IMR-90 (cell line): ENCODE measurements around the gene LRRC57. TPM values are rescaled to one million over a fixed set of nuclear protein-coding genes. Genes with fewer than 3 reads are reported as not detected.

ENCODE experiments used
- ATAC-seq: fragments of 200-7000 bp; cut with Tn5 transposase; 2 replicates; pipeline ENCODE4 v1.9.1; 2020; ENCODE audit warnings: low read depth, mild to moderate bottlenecking, moderate library complexity
- BruUV-seq: library from RNA; stranded (reverse); fragments of 400-500 nt; replicated peaks from 2 replicates; lab custom pipeline; 2021; lab: Mats Ljungman, UMichigan
- CTCF ChIA-PET: fragments of 300-600 bp; formaldehyde crosslinking; extraction: SDS; loops from one replicate; lab custom pipeline; 2021; ENCODE audit warnings: antibody characterized with exemption; lab: Yijun Ruan, JAX
- POLR2A ChIA-PET: fragments of 300-600 bp; sonication (Branson Sonifier 250); formaldehyde crosslinking; loops from one replicate; lab custom pipeline; 2022; ENCODE audit warnings: antibody characterized with exemption; ENCODE audit not compliant: unreplicated experiment; lab: Charles Lee
- DNase-seq: peaks from one replicate; pipeline ENCODE4 v3.0.0; 2013
- H2AFZ ChIP-seq: replicated peaks from 2 replicates; pipeline ENCODE3; 2013; ENCODE audit warnings: low read length, mild to moderate bottlenecking; ENCODE audit not compliant: poor library complexity
- H2AK5ac ChIP-seq: 2 replicates; pipeline ENCODE4 v1.6.1; 2013; ENCODE audit warnings: low read depth, low read length, inconsistent platforms
- H2AK9ac ChIP-seq: replicated peaks from 2 replicates; pipeline ENCODE3; 2013; ENCODE audit warnings: mild to moderate bottlenecking, low read depth, low read length, moderate library complexity; ENCODE audit not compliant: poor library complexity
- H2BK120ac ChIP-seq: 2 replicates; pipeline ENCODE4 v1.6.1; 2013; ENCODE audit warnings: low read depth, low read length, inconsistent platforms
- H2BK15ac ChIP-seq: 3 replicates; pipeline ENCODE4 v1.6.1; 2013; ENCODE audit warnings: low read depth, low read length, inconsistent platforms
- H2BK20ac ChIP-seq: 2 replicates; pipeline ENCODE4 v1.6.1; 2013; ENCODE audit warnings: low read depth, mild to moderate bottlenecking, inconsistent platforms, low read length, moderate library complexity
- H2BK5ac ChIP-seq: 2 replicates; pipeline ENCODE4 v1.6.1; 2013; ENCODE audit warnings: mild to moderate bottlenecking, low read depth, low read length, inconsistent platforms; ENCODE audit not compliant: poor library complexity, severe bottlenecking
- H3K14ac ChIP-seq: replicated peaks from 2 replicates; pipeline ENCODE4 v1.6.1; 2013; ENCODE audit warnings: low read depth, low read length, inconsistent platforms
- H3K18ac ChIP-seq: 2 replicates; pipeline ENCODE4 v1.6.1; 2013; ENCODE audit warnings: low read depth, low read length, control low read depth
- H3K23ac ChIP-seq: 2 replicates; pipeline ENCODE4 v1.6.1; 2013; ENCODE audit warnings: low read depth, low read length, inconsistent platforms
- H3K27ac ChIP-seq: 2 replicates; pipeline ENCODE4 v1.5.1; 2013; ENCODE audit warnings: mild to moderate bottlenecking, control low read depth, low read length; ENCODE audit not compliant: insufficient read depth
- H3K27me3 ChIP-seq: 2 replicates; pipeline ENCODE4 v1.6.1; 2013; ENCODE audit warnings: low read length; ENCODE audit not compliant: control insufficient read depth, insufficient read depth
- H3K36me3 ChIP-seq: 2 replicates; pipeline ENCODE4 v1.6.1; 2013; ENCODE audit warnings: low read length, mixed read lengths; ENCODE audit not compliant: control insufficient read depth, insufficient read depth
- H3K4ac ChIP-seq: 2 replicates; pipeline ENCODE4 v1.6.1; 2013; ENCODE audit warnings: low read depth, low read length, inconsistent platforms
- H3K4me1 ChIP-seq: 2 replicates; pipeline ENCODE4 v1.6.1; 2013; ENCODE audit warnings: low read length, mixed read lengths; ENCODE audit not compliant: control insufficient read depth, insufficient read depth
- H3K4me2 ChIP-seq: 2 replicates; pipeline ENCODE4 v1.6.1; 2013; ENCODE audit warnings: low read depth, mild to moderate bottlenecking, control low read depth, low read length, moderate library complexity
- H3K4me3 ChIP-seq: 2 replicates; pipeline ENCODE4 v1.5.1; 2013; ENCODE audit warnings: low read depth, mild to moderate bottlenecking, control low read depth, low read length, moderate library complexity; ENCODE audit not compliant: insufficient read depth
- H3K56ac ChIP-seq: 2 replicates; pipeline ENCODE4 v1.6.1; 2013; ENCODE audit warnings: low read length, inconsistent platforms; ENCODE audit not compliant: insufficient read depth; ENCODE audit errors: extremely low read depth
- H3K79me1 ChIP-seq, 2 experiments: 2 replicates each; pipeline ENCODE4 v1.6.1; 2013; ENCODE audit warnings: low read length in 2 of 2, inconsistent platforms in 1 of 2, low read depth in 1 of 2
- H3K9ac ChIP-seq: 2 replicates; pipeline ENCODE4 v1.6.1; 2013; ENCODE audit warnings: low read depth, low read length, control low read depth
- H3K9me1 ChIP-seq: 2 replicates; pipeline ENCODE4 v1.6.1; 2013; ENCODE audit warnings: low read length, inconsistent platforms; ENCODE audit not compliant: insufficient read depth
- H3K9me3 ChIP-seq: 2 replicates; pipeline ENCODE4 v1.6.1; 2013; ENCODE audit warnings: low read length; ENCODE audit not compliant: control insufficient read depth, insufficient read depth
- H4K20me1 ChIP-seq: 2 replicates; pipeline ENCODE4 v1.6.1; 2013; ENCODE audit warnings: low read length, inconsistent platforms; ENCODE audit not compliant: insufficient read depth
- H4K5ac ChIP-seq: 2 replicates; pipeline ENCODE4 v1.6.1; 2013; ENCODE audit warnings: mild to moderate bottlenecking, low read depth, low read length, control low read depth
- H4K8ac ChIP-seq, 2 experiments: 2 replicates each; pipeline ENCODE4 v1.6.1; 2013; ENCODE audit warnings: low read depth in 2 of 2, low read length in 2 of 2, control low read depth in 1 of 2, inconsistent platforms in 1 of 2
- H4K91ac ChIP-seq: 2 replicates; pipeline ENCODE4 v1.6.1; 2013; ENCODE audit warnings: low read depth, low read length, inconsistent platforms; ENCODE audit not compliant: insufficient read depth
- CEBPB ChIP-seq: IDR thresholded peaks from 2 replicates; pipeline ENCODE4 v1.6.1; 2012; ENCODE audit warnings: low read depth, low read length, improper control_type of control experiment
- CHD1 ChIP-seq: IDR thresholded peaks from 2 replicates; pipeline ENCODE4 v1.6.1; 2012; ENCODE audit warnings: low read depth, low read length, improper control_type of control experiment
- ELK1 ChIP-seq: fragments of 150-350 bp; IDR thresholded peaks from 2 replicates; pipeline ENCODE4 v1.6.1; 2016; ENCODE audit warnings: low read depth, mild to moderate bottlenecking, low read length, moderate library complexity, borderline replicate concordance
- MAFK ChIP-seq: IDR thresholded peaks from 2 replicates; pipeline ENCODE4 v1.6.1; 2012; ENCODE audit warnings: low read depth, low read length, improper control_type of control experiment
- MAZ ChIP-seq: IDR thresholded peaks from 2 replicates; pipeline ENCODE4 v1.6.1; 2012; ENCODE audit warnings: low read depth, mild to moderate bottlenecking, low read length, improper control_type of control experiment, moderate library complexity, borderline replicate concordance
- MXI1 ChIP-seq: IDR thresholded peaks from 2 replicates; pipeline ENCODE4 v1.6.1; 2012; ENCODE audit warnings: low read depth, mild to moderate bottlenecking, low read length, moderate library complexity, borderline replicate concordance
- POLR2A ChIP-seq: IDR thresholded peaks from 2 replicates; pipeline ENCODE4 v1.6.1; 2012; ENCODE audit warnings: mild to moderate bottlenecking, low read depth, low read length
- RAD21 ChIP-seq: IDR thresholded peaks from 2 replicates; pipeline ENCODE4 v1.6.1; 2012; ENCODE audit warnings: low read length, improper control_type of control experiment
- RCOR1 ChIP-seq: IDR thresholded peaks from 2 replicates; pipeline ENCODE4 v1.6.1; 2012; ENCODE audit warnings: mild to moderate bottlenecking, low read length, improper control_type of control experiment; ENCODE audit not compliant: insufficient replicate concordance
- WGBS, 2 experiments: methylation state at CpG; one replicate each; pipeline versions ENCODE4 v1.1.5 to v1.1.7; 2013; ENCODE audit warnings: missing lambda C conversion rate in 2 of 2; ENCODE audit not compliant: insufficient read length in 1 of 2; ENCODE audit errors: extremely low coverage in 2 of 2; 5-methylcytosine and 5-hydroxymethylcytosine counted together
- dilution Hi-C: fragments of 300-500 bp; cut with HindIII; formaldehyde crosslinking; loops from one replicate; pipeline ENCODE4 v1.14.3; 2018; ENCODE audit warnings: low sequenced_read_pairs; ENCODE audit not compliant: unreplicated experiment
- in situ Hi-C: fragments of 300-500 bp; cut with MboI; formaldehyde crosslinking; loops from 3 replicates; pipeline ENCODE4 v1.14.3; 2019; ENCODE audit warnings: low sequenced_read_pairs, inconsistent platforms, mixed read lengths
- intact Hi-C: fragments of 100-400 bp; cut with micrococcal nuclease; formaldehyde crosslinking; loops from 2 replicates; pipeline ENCODE4 v1.10.0; 2022
- polyA plus RNA-seq, 3 experiments: library from polyadenylated mRNA; depleted of rRNA; stranded (reverse); fragments of >200 nt; gene quantifications; 2 replicates each; pipeline ENCODE4 v1.2.3, GENCODE V29; 2012; ENCODE audit warnings: low replicate concordance in 1 of 3
- total RNA-seq: library from RNA; depleted of rRNA; stranded (reverse); fragments of >200 nt; gene quantifications from 2 replicates; pipeline ENCODE4 v1.2.3, GENCODE V29; 2012

Gene LRRC57
- total and polyA plus RNA-seq, 2 of the 4 experiments (the other 2 are of a cell fraction) = 9.5 to 11.3 TPM

GRCh38 chr15:42495361-42496212, 53.0 kb downstream of the LRRC57 start, which contains the start of gene SNAP23:
TSS of gene SNAP23 (plus strand) at chr15:42495634. CDS start at chr15:42511847, 16,213 bp downstream.
- peak within 1 kb of the TSS; percentile 92 for H4K91ac ChIP-seq
- peak within 1 kb of the TSS; percentile 95; the same call in 2 of the 3 replicates for H2BK15ac ChIP-seq
- peaks cover 10% of the 10 kb centered on the region for H3K9me1 ChIP-seq
- intact Hi-C loops = loop anchor here (1.0 kb wide), 1 partner anchor 53 kb away; the partner anchor contains the start of genes HAUS2 and LRRC57
- DNase-seq (peak; percentile 96), ATAC-seq (peak; percentile 92)
- peak within 1 kb of the TSS; percentile 49 for H3K18ac ChIP-seq
- H3K9ac ChIP-seq = peak within 1 kb of the TSS; percentile 81
- H2BK120ac ChIP-seq = peak within 1 kb of the TSS; percentile 75
- H2BK20ac ChIP-seq = peak within 1 kb of the TSS; percentile 63
- no peaks in the 10 kb centered on the region for H3K27me3 ChIP-seq
- peaks cover 10 to 46% of the 10 kb centered on the region in 2 experiments for H3K79me1 ChIP-seq
- ChIA-PET CTCF (interaction anchor here (0.6 to 1.2 kb wide), 2 partner anchors 12 to 499 kb away, joined by 3 read pairs; no protein-coding TSS in a partner anchor), POLR2A (interaction anchor here (1.0 kb wide), 1 partner anchor 12 kb away, joined by 3 read pairs; no protein-coding TSS in a partner anchor)
- peak within 1 kb of the TSS; percentile 96 for H4K5ac ChIP-seq
- peaks cover 10% of the 10 kb centered on the region for H3K4me1 ChIP-seq
- peak within 1 kb of the TSS; percentile 94 for H3K23ac ChIP-seq
- peak within 1 kb of the TSS; percentile 93 for H2BK5ac ChIP-seq
- no peaks in the 10 kb centered on the region for H3K36me3 ChIP-seq
- TF ChIP-seq CHD1 (0 out of 2 replicates have a peak, but pooled peaks have one; percentile 19), RAD21 (no peak), POLR2A (peak; percentile 92), ELK1 (no peak), MAZ (0 out of 2 replicates have a peak, but pooled peaks have one; percentile 28), MAFK (no peak), CEBPB (0 out of 2 replicates have a peak, but pooled peaks have one; percentile 34), MXI1 (peak; percentile 36), RCOR1 (no peak)
- peak within 1 kb of the TSS; percentile 93 for H3K4ac ChIP-seq
- peak within 1 kb of the TSS; percentile 90 for H3K56ac ChIP-seq
- dilution Hi-C loops = no loop called here
- peak within 1 kb of the TSS; percentile 81 to 98 for H4K8ac ChIP-seq
- peak within 1 kb of the TSS; percentile 83 for H3K4me3 ChIP-seq
- in situ Hi-C loops = no loop called here
- BruUV-seq = no TSS peak
- H2AK9ac ChIP-seq = peak within 1 kb of the TSS; percentile 94
- peak within 1 kb of the TSS; percentile 87 for H2AK5ac ChIP-seq
- H4K20me1 ChIP-seq = no peaks in the 10 kb centered on the region; the same call in 1 of the 2 replicates
- H2AFZ ChIP-seq = peak within 1 kb of the TSS; percentile 91
- peak within 1 kb of the TSS; percentile 73 for H3K27ac ChIP-seq
- WGBS, 2 experiments = 0% methylated on average over 19 of the region's 43 CpGs; no CpG with 5 or more reads in 1 of the 2 experiments
- peak within 1 kb of the TSS; percentile 97 for H3K14ac ChIP-seq
- peak within 1 kb of the TSS; percentile 84 for H3K4me2 ChIP-seq
- H3K9me3 ChIP-seq = no peaks in the 10 kb centered on the region
